Activated CD4-positive, alpha-beta T cell treated with anti-CD3 and anti-CD28 coated beads for 1 hour (primary cell): Measurements from ENCODE around the gene ZNF878.
"Not testable (repeated sequence)": the region's sequence is repeated elsewhere in the genome, so short reads cannot be mapped to it uniquely, and the experiment has no call there.

Source experiments
- DNase-seq: peaks from one replicate; pipeline ENCODE4 v3.0.0-alpha.2; 2020

Gene ZNF878

DNA sequence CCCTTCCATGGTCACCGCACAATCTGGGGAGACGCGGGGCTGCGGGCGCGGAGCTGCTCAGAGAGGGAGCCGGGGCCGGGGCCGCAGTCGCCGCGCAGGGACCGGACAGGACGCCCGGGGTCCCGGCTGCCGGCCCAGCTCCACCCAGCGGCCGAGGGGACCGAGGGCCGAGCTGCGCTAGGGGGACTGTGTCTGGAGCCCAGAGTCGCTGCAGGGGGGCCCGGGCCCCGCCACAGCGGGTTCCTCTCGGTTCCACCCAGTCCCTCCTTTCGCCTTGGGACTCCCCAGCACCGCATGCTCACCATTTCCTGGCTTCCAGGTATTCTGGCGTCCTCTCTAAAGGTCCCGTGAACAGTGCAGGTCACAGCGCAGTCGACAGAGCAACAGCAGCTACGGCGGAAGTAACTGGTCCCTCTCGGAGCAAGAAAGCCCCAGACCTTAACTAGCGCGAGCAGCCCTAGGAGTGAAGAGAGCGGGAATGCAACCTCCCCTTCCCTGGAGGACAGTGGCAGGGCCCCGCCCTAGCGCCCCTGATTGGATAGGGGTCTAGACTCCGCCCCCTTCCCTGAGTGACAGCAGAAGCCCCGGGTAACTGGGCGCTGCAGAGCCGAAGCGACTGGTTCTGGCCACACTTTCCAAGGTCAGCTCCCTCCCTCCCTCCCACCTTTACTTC lies at the start of gene ZNF878:
TSS of gene ZNF878 (minus strand) at position 465 of the 673 bp plus-strand sequence. CDS start at position 305, 160 bp downstream.
- DNase-seq: no peak

DNA sequence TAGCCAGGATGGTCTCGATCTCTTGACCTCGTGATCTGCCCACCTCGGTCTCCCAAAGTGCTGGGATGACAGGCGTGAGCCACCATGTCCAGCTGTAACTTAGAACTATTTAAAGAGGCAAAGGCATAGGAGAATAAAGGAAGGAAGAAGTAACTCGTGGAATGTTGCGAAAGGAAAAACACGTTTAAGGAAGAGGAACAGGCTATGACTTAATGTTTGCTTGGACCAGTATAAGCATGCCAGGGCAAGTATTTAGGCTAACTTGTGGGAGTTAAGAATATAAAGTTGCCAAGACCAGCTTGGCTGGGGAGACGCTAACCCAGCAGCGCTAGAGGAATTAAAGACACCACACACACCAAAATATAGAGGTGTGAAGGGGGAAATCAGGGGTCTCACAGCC lies 45.3 kb upstream of the ZNF878 start:
- DNase-seq: no peak

DNA sequence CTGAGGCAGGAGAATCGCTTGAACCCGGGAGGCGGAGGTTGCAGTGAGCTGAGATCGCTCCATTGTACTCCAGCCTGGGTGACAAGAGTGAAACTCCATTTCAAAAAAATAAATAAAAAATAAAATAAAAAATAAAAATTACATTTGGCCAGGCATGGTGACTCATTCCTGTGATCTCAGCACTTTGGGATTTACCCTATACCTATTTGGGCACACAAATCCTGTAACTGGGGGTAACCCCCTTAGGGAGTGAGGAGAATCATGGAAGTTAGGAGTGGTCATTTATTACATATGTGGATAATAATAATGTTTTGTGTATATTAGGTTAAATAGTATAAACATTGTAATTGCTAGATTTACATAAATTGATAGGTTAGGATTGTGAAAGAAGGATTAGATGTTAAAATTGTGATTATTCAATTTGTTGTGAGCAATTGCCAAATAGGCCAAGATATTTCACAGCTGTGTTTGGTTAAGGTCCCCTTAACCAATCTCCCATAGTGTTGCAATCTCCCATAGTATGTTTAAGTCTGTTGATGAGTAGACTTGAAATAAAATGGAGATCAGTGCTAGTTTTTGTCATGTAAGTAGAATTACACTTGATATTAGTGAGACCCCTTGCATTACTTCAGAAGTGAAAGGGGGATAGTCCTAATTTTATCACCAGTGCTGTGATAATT lies 42.5 kb upstream of the ZNF878 start:
- no peak for DNase-seq

DNA sequence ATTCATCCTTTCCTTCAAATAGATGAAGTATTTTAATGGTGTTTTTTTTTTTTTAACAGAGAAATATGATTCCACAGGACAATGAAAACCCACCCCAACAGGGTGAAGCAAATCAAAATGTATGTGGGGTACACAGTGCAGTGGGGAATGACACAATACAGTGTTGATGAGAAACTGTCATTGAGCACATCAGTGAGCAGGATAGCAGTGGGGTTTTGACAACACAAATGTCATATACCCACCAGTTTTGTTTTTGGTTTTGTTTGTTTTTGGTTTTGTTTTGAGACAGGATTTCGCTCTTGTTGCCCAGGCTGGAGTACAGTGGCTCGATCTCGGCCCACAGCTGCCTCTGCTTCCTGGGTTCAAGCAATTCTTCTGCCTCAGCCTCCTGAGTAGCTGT lies 41.0 kb upstream of the ZNF878 start:
- DNase-seq: no peak

DNA sequence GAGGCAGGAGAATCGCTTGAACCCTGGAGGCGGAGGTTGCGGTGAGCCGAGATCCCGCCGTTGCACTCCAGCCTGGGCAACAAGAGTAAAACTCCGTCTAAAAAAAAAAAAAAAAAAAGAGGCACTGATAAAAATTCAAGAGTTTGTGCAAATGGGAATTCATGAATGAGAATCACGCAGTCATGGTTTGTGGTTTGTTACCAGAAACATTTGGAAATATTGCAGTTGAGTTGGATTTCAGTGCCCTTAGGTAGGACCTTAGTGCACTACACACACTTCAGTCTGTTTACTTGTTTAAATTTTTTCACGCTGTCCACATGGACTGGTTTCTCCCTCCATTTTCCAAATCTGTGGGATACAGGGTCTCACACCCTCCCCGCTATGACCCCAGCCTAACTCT lies 40.2 kb upstream of the ZNF878 start:
- no peak for DNase-seq

DNA sequence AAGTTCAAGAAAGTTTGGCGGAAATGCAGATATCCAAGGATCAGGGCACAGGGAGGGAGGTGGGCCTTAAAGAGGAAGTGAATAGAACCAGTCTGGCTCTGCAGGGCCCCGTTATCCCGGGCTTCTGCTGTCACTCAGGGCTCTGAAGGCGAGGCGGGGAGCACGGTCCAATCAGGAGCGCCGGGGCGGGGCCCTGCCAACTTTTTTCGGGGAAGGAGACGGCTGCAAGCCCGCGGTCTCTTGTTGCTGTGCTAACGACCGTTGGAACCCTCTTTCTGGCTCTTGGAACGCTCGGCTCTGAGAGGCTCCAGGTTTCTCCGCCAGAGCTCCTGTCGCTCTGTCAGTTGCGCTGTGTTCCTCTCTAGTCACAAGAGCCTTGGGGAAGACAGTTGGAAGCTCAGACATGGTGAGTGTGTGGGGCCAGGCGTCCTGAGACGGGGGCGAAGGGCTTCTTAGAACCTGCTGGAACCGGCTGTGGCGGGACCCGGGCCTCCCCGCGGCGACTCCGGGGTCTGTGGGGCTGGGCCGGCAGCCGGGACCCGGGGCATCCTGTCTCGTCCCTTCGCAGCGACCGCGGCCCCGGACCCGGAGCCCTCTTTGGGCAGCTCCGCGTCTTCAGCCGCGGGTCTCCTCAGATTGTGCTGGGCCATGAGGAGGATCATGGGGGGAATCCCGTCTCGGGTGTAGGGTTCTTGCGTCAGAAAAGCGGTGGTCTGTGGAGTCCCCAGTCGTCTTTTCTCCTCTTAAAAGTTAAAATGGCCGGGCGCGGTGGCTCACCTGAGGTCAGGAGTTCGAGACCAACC lies 39.5 kb upstream of the ZNF878 start:
- DNase-seq: peak; percentile 28

DNA sequence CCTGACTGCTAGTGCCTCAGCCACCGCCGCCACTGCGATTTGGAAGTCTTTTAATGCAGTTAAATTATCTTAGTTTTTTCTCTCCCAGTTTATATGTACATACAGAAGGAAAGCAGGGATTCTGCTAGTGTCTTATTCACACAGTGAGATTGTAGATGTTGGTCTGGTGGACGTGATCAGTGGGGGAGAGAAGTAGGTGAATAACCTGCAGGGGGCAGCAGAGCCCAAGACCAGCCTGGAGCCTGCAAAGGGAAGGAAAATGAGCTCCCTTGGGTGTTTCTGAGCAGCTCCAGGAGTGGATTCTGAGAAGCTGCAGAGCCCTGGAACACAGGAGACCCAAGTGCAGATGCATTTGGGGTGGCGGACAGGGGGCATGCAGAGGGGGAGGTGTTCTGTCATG lies 38.0 kb upstream of the ZNF878 start:
- DNase-seq: peak; percentile 34

DNA sequence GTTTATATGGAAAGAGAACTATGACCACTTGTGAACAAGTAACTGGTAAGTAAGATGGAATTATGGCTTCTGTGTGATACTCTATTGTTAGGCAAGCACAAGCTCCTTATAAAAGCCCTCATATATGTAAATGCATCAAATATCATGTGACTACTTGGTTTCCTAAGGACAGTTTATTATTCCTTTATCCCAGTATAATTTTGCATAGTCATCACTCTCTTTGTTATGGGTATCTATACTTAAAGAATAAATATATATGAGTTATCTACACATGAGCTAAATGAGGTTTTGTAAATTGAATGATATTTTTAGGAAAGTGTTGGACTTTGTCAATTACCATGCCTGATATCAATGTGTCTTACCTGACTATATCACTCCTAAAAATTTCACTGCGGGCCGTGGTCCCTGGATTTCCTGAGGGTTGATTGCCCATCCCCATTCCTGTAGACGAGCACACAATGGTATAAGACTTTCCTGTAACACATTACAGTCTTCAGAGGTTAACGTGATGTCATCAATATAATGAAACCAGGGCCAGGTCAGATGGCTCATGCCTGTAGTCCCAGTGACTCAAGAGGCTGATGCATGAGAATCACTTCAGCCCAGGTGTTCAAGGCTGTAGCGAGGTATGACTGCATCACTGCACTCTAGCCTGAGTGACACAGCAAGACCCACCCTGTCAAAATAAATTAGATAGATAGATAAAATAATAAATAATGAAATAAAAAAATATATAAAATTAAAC lies 32.5 kb upstream of the ZNF878 start:
- DNase-seq: no peak

DNA sequence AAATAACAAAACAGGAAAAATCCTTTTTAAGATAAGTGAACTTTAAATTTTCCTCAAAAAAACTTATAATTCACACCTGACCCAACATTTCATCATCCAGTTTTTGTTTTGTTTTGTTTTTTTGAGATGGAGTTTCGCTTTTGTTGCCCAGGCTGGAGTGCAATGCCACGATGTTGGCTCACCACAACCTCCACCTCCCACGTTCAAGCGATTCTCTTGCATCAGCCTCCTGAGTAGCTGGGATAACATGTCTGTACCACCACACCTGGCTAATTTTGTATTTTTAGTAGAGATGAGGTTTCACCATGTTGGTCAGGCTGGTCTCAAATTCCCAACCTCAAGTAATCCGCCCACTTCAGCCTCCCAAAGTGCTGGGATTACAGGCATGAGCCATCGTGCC lies 30.6 kb upstream of the ZNF878 start:
- DNase-seq: not testable (repeated sequence)

DNA sequence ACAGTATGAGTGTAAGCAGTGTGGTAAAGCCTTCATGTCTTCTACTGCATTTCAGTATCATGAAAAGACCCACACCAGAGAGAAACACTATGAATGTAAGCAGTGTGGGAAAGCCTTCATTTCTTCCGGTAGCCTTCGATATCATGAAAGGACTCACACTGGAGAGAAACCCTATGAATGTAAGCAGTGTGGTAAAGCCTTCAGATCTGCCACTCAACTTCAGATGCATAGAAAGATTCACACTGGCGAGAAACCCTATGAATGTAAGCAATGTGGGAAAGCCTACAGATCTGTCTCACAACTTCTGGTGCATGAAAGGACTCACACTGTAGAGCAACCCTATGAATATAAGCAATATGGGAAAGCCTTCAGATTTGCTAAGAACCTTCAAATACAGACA lies 24.6 kb upstream of the ZNF878 start:
- no peak for DNase-seq

DNA sequence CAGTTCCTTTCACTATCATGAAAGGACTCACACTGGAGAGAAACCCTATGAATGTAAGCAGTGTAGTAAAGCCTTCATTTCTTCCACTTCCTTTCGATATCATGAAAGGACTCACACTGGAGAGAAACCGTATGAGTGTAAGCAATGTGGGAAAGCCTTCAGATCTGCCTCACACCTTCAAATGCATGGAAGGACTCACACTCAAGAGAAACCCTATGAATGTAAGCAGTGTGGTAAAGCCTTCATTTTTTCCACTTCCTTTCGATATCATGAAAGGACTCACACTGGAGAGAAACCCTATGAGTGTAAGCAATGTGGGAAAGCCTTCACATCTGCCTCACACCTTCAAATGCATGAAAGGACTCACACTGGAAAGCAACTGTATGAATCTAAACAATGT lies 23.6 kb upstream of the ZNF878 start:
- DNase-seq: not testable (repeated sequence)

DNA sequence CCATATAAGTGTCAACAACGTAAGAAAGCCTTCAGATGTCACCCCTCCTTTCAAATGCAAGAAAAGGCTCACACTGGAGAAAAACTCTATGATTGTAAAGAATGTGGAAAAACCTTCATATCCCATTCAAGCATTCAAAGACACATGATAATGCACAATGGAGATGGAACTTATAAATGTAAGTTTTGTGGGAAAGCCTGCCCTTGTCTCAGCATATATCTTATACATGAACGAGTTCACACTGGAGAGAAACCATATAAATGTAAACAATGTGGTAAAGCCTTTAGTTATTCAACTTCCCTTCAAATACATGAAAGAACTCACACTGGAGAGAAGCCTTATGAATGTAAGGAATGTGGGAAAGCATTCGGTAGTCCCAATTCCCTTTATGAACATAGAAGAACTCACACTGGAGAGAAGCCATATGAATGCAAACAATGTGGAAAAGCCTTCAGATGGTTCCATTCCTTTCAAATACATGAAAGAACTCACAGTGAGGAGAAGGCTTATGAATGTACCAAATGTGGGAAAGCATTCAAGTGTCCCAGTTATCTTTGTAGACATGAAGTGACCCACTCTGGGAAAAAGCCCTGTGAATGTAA lies 22.9 kb upstream of the ZNF878 start:
- DNase-seq: no peak

DNA sequence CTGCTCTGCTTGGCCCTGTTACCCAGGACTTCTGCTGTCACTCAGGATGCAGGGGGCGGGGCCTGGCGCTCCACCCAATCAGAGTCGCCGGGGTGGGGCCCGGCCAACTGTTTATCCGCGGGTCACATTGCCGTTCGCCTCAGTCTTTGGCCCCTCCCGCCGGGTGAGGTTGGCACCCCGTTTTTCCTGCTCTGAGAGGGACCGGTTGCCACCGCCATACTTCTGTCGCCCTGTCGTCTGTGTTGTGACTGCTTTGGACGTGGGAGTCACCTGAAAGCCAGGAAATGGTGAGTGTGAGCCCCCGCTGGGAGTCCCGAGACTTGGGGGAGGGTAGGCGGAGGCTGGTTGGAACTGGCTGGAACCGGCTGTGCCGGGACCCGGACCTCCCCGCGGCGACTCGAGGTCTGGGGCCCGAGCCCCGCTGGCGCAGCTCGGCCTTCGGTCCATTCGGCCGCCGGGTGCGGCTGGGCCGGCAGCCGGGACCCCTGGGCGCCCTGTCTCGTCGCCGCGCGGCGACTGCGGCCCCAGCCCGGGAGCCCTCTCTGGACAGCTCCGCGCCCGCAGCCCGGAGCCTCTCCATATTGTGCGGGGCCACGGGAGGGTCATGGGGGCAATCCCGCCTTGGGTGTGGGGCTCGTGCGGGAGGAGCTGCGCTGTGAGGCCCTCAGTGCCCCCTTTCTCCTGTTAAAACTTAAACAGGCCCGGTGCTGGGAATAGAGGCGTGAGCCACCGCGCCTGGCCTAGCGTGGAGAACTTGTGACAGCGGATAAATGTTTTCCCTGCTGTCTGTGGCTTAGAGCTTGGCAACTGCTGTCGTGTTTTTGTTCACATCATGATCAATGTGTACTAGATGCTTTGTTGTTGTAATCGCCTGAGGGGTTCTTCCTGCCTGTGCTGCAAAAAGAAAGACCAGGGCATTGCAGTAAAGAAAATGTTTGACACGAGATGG lies 12.1 kb upstream of the ZNF878 start, which contains the start of gene ZNF844:
TSS of gene ZNF844 (plus strand) at position 142 of the 949 bp plus-strand sequence. CDS start at position 285, 143 bp downstream.
- peak; percentile 58 for DNase-seq

DNA sequence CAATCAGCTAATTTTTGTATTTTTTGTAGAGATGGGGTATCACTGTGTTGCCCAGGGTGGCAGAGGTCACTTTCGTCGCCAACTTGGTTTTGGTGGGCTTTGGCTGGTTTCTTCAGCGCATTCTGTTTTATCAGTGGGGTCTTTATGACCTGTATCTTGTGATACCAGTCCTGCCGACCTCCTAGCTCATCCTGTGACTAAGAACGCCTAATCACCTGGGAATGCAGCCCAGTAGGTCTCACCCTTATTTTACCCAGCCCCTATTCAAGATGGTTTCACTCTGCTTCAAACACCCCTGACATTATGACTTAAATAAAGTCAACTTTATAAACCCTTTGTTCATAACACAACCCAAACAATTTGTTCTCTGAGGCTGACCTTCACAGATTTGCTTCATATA lies 3.0 kb upstream of the ZNF878 start:
- DNase-seq: no peak

DNA sequence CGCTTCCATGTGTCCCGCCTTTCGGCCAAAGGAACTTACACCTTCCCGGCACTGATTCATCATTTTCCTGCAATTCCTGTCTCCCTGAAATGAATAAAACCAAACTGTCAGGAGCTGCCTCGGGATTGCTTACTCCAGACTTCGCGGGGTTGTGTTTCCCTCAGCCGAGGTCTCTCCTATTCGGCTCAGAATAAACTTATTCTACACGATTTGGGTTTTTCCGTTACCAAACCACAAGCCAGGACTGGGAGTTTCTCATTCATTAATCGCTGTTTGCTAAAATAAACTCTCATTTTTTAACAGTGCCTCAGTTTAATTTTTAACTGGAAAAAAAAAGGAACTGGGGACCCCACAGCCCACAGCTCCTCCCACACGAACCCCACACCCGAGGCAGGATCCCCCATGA lies 667 bp downstream of the ZNF878 start:
- no peak for DNase-seq

DNA sequence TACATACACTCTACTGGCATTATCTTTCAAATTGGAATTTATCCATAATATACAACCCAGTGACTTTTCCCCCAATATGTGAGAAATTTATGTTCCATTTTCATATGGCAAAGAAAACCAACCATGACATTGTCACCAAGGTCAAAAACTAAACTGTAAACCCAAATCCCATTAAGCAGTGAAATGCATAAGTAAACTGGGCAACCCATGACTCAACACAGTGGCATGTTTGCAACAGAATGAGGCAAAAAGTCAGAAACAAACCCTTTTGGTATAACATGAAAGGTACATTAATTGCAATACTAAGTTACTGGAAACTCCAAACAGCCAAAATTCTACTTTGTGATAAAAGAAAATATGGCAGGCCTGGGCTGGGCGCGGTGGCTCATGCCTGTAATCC lies 4.9 kb downstream of the ZNF878 start:
- DNase-seq: no peak

DNA sequence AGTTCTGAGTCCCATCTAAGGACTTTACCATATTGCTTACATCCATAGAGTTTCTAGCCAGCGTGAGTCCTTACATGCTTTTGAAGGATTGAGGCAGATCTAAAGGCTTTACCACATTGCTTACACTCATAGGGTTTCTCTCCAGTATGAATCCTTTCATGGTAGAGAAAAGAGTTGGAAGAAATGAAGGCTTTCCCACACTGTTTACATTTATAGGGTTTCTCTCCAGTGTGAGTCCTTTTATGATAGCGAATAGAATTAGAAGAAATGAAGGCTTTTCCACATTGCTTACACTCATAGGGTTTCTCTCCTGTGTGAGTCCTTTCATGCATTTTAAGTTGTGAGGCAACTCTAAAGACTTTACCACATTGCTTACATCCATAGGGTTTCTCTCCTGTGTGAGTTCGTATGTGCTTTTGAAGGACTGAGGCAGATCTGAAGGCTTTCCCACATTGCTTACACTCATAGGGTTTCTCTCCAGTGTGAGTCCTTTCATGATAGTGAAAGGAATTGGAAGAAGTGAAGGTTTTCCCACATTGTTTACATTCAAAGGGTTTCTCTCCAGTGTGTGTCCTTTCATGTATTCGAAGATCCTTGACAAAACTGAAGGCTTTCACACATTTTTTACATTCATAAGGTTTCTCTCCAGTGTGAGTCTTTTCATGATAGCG lies 8.9 kb downstream of the ZNF878 start:
- DNase-seq: no peak

DNA sequence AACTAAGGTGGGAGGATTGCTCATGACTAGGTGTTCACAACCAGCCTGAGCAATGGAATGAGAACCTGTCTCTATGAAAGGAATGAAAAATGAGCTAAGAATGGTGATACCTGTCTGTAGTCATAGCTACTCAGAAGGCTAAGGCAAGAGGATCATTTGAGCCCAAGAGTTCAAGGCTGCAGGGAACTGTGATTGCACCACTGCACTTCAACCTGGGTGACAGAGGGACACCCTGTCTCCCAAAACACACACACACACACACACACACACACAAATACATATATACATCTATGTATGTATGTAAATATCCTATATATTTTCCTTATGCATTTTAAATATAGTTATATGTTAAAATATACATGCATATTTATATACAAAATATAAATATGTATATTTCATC lies 9.9 kb downstream of the ZNF878 start:
- DNase-seq: no peak

DNA sequence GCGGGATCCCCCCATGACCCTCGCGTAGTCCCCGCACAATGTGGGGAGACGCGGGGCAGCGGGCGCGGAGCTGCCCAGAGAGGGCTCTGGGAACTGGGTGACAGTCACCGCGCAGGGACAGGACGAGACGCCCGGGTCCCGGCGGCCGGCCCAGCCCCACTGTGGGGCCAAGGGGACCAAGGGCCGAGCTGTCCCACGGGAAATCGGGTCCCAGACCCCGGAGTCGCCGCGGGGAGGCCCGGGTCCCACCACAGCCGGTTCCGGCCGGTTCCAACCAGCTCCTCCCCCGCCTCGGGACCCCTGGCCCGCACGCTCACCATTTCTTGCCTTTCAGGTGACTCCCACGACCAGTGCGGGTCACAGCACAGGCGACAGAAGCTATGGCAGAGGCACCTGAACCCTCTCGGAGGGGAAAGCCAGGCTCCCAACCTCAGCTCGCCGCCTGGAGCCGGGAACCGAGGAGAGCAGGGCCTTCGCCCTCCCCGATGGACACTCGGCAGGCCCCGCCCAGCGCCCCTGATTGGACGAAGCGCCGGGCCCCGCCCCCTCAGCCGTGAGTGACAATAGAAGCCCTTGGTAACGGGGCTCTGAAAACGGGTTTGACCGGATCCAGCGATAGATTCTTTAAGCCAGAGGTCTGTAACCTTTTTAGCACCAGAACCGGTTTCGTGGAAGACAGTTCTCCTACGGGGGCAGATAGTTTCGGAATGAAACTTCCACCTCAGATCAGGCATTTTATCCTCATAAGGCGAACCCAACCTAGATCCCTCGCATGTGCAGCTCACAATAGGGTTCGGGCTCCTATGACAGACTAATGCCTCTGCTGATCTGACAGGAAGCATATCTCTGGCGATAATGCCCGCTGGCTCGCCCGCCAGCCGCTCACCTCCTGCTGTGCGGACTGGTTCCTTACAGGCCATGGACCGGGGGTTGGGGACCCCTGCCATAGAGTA lies 17.3 kb downstream of the ZNF878 start, which contains the start of gene ZNF433:
TSS of gene ZNF433 (minus strand) at position 460 of the 953 bp plus-strand sequence. CDS start at position 320, 140 bp downstream.
- DNase-seq: peak; percentile 50
